Measurements from ENCODE around the gene DLG2.

Gene DLG2

GRCh38 chr11:85540181-85540580 is 87.0 kb downstream of the DLG2 start:
- ChIA-PET CTCF (interaction anchor here (0.6 kb wide), 1 partner anchor 764 kb away, joined by 3 read pairs; no protein-coding TSS in a partner anchor), POLR2A (ENCODE audit: low non-redundant PET) (no interaction called here)
- no peak overlapping the region for H3K27ac ChIP-seq
- TF ChIP-seq, protein P1, sequence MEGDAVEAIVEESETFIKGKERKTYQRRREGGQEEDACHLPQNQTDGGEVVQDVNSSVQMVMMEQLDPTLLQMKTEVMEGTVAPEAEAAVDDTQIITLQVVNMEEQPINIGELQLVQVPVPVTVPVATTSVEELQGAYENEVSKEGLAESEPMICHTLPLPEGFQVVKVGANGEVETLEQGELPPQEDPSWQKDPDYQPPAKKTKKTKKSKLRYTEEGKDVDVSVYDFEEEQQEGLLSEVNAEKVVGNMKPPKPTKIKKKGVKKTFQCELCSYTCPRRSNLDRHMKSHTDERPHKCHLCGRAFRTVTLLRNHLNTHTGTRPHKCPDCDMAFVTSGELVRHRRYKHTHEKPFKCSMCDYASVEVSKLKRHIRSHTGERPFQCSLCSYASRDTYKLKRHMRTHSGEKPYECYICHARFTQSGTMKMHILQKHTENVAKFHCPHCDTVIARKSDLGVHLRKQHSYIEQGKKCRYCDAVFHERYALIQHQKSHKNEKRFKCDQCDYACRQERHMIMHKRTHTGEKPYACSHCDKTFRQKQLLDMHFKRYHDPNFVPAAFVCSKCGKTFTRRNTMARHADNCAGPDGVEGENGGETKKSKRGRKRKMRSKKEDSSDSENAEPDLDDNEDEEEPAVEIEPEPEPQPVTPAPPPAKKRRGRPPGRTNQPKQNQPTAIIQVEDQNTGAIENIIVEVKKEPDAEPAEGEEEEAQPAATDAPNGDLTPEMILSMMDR (conservative IDR thresholded peaks at IDR 0.05; ENCODE audit: low read depth), result no peak
- no peak for DNase-seq (ENCODE audit: low spot score)

GRCh38 chr11:85539740-85540139 is 87.4 kb downstream of the DLG2 start:
- DNase-seq (ENCODE audit: low spot score), result no peak
- no peak overlapping the region for H3K27ac ChIP-seq
- ChIA-PET POLR2A (ENCODE audit: low non-redundant PET) (no interaction called here), CTCF (no interaction called here)
- TF ChIP-seq, protein P1 (conservative IDR thresholded peaks at IDR 0.05; ENCODE audit: low read depth), result no peak

- TF ChIP-seq, protein P1 (conservative IDR thresholded peaks at IDR 0.05; ENCODE audit: low read depth), result no peak
- CTCF ChIA-PET, result no interaction called here
- DNase-seq (ENCODE audit: low spot score), result no peak
- POLR2A ChIA-PET (ENCODE audit: low non-redundant PET), result no interaction called here
- H3K27ac ChIP-seq, result no peak overlapping the region
Measured at GRCh38 chr11:85539029-85539689, 88.0 kb downstream of the DLG2 start.

GRCh38 chr11:85536438-85536837 is 90.7 kb downstream of the DLG2 start:
- H3K27ac ChIP-seq, result no peak overlapping the region
- ChIA-PET POLR2A (ENCODE audit: low non-redundant PET) (no interaction called here), CTCF (no interaction called here)
- TF ChIP-seq, protein P1 (conservative IDR thresholded peaks at IDR 0.05; ENCODE audit: low read depth), result no peak
- no peak for DNase-seq (ENCODE audit: low spot score)

- ChIA-PET POLR2A (ENCODE audit: low non-redundant PET) (no interaction called here), CTCF (no interaction called here)
- TF ChIP-seq, protein P1 (conservative IDR thresholded peaks at IDR 0.05; ENCODE audit: low read depth), result no peak
- H3K27ac ChIP-seq, result no peak overlapping the region
- no peak for DNase-seq (ENCODE audit: low spot score)
Measured at GRCh38 chr11:85534806-85535205, 92.3 kb downstream of the DLG2 start.

DNA sequence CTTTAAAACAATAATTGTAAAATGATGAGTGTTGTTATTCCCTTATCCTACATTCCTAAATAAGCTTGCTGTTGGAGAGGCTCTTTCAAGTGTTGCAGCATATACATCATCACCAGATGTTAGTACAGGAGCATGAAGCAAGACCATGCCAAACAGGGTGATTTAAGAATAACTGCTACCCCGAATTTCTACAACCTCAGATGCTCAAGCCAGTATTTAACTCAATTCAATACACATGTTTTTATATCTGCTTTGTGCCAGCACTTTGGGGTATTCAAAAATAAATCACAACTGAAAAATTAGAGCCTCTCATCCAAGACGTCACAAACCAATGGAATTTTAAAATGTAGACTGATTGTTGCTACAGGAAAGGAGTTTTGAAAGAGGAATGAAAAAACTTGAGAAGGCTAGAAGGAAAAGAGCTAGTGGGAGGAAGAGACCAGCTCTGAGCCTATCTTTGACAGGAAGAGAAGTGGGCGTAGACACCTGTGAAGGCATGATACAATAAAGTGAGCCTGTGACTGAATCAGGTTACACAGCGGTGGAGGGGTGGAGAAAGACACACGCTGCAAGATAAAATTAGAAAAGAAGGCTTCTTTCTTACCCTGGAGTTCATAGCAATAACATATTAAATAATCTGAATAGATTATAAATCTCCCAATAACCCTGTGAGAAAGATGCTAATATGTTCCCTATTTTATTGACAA is 95.8 kb downstream of the DLG2 start:
- ChIA-PET POLR2A (ENCODE audit: low non-redundant PET) (no interaction called here), CTCF (no interaction called here)
- no peak for DNase-seq (ENCODE audit: low spot score)
- no peak overlapping the region for H3K27ac ChIP-seq
- TF ChIP-seq, protein P1 (conservative IDR thresholded peaks at IDR 0.05; ENCODE audit: low read depth), result no peak
